ENCODE results near the gene ADGRL3.
"Not testable (repeated sequence)": the region's sequence is repeated elsewhere in the genome, so short reads cannot be mapped to it uniquely, and the experiment has no call there.

ADGRL3 gene

GRCh38 chr4:61752617-61753016 is 552.5 kb downstream of the ADGRL3 start:
- no peak overlapping the region for H3K9ac ChIP-seq (ENCODE audit: low read depth, low read length)
- no peaks in the 10 kb centered on the region for H3K27me3 ChIP-seq (ENCODE audit: control insufficient read depth, insufficient read depth, low read length)
- H3K4me1 ChIP-seq (ENCODE audit: control insufficient read depth, insufficient read depth, low read length), result no peaks in the 10 kb centered on the region
- H3K9me3 ChIP-seq (ENCODE audit: control insufficient read depth, insufficient read depth, low read length), result no peaks in the 10 kb centered on the region
- peaks cover 3% of the 10 kb centered on the region for H3K36me3 ChIP-seq (ENCODE audit: control insufficient read depth, insufficient read depth, low read length)
- H3K4me3 ChIP-seq (ENCODE audit: low read depth, low read length), result no peak overlapping the region

- Histone ChIP-seq H3K36me3 (ENCODE audit: control insufficient read depth, insufficient read depth, low read length) (peaks cover 3% of the 10 kb centered on the region), H3K4me3 (ENCODE audit: low read depth, low read length) (no peak overlapping the region), H3K9ac (ENCODE audit: low read depth, low read length) (no peak overlapping the region), H3K4me1 (ENCODE audit: control insufficient read depth, insufficient read depth, low read length) (no peaks in the 10 kb centered on the region), H3K27me3 (ENCODE audit: control insufficient read depth, insufficient read depth, low read length) (no peaks in the 10 kb centered on the region), H3K9me3 (ENCODE audit: control insufficient read depth, insufficient read depth, low read length) (no peaks in the 10 kb centered on the region)
Measured at GRCh38 chr4:61753739-61754138, 553.6 kb downstream of the ADGRL3 start.

DNA sequence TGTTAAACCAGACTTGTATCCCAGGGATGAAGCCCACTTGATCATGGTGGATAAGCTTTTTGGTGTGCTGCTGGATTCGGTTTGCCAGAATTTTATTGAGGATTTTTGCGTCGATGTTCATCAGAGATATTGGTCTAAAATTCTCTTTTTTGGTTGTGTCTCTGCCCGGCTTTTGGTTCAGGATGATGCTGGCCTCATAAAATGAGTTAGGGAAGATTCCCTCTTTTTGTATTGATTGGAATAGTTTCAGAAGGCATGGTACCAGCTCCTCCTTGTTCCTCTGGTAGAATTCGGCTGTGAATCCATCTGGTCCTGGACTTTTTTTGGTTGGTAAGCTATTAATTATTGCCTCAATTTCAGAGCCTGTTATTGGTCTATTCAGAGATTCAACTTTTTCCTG is 556.8 kb downstream of the ADGRL3 start:
- not testable (repeated sequence) for H3K4me3 ChIP-seq (ENCODE audit: low read depth, low read length); H3K4me1 ChIP-seq (ENCODE audit: control insufficient read depth, insufficient read depth, low read length); H3K9ac ChIP-seq (ENCODE audit: low read depth, low read length); H3K27me3 ChIP-seq (ENCODE audit: control insufficient read depth, insufficient read depth, low read length)
- Histone ChIP-seq H3K36me3 (ENCODE audit: control insufficient read depth, insufficient read depth, low read length) (peaks cover 22% of the 10 kb centered on the region), H3K9me3 (ENCODE audit: control insufficient read depth, insufficient read depth, low read length) (peaks cover 14% of the 10 kb centered on the region)

GRCh38 chr4:61757983-61758382 is 557.9 kb downstream of the ADGRL3 start:
- Histone ChIP-seq H3K36me3 (ENCODE audit: control insufficient read depth, insufficient read depth, low read length) (peaks cover 26% of the 10 kb centered on the region), H3K9me3 (ENCODE audit: control insufficient read depth, insufficient read depth, low read length) (peaks cover 18% of the 10 kb centered on the region)
- H3K4me3 ChIP-seq (ENCODE audit: low read depth, low read length); H3K9ac ChIP-seq (ENCODE audit: low read depth, low read length); H3K27me3 ChIP-seq (ENCODE audit: control insufficient read depth, insufficient read depth, low read length); H3K4me1 ChIP-seq (ENCODE audit: control insufficient read depth, insufficient read depth, low read length): not testable (repeated sequence)

- H3K27me3 ChIP-seq (ENCODE audit: control insufficient read depth, insufficient read depth, low read length); H3K4me1 ChIP-seq (ENCODE audit: control insufficient read depth, insufficient read depth, low read length); H3K9ac ChIP-seq (ENCODE audit: low read depth, low read length); H3K4me3 ChIP-seq (ENCODE audit: low read depth, low read length): not testable (repeated sequence)
- Histone ChIP-seq H3K36me3 (ENCODE audit: control insufficient read depth, insufficient read depth, low read length) (peaks cover 32% of the 10 kb centered on the region), H3K9me3 (ENCODE audit: control insufficient read depth, insufficient read depth, low read length) (peaks cover 23% of the 10 kb centered on the region)
Measured at GRCh38 chr4:61758596-61758995, 558.5 kb downstream of the ADGRL3 start.

- H3K9me3 ChIP-seq (ENCODE audit: control insufficient read depth, insufficient read depth, low read length), result peaks cover 23% of the 10 kb centered on the region
- H3K36me3 ChIP-seq (ENCODE audit: control insufficient read depth, insufficient read depth, low read length), result peaks cover 33% of the 10 kb centered on the region
Measured at GRCh38 chr4:61759245-61759644, 559.1 kb downstream of the ADGRL3 start.

DNA sequence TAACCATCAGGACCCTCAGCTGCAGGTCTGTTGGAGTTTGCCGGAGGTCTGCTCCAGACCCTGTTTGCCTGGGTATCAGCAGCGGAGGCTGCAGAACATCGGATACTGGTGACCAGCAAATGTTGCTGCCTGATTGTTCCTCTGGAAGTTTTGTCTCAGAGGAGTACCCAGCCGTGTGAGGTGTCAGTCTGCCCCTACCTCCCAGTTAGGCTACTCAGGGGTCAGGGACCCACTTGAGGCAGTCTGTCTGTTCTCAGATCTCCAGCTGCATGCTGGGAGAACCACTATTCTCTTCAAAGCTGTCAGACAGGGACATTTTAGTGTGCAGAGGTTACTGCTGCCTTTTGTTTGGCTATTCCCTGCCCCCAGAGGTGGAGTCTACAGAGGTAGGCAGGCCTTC is 559.8 kb downstream of the ADGRL3 start:
- Histone ChIP-seq H3K36me3 (ENCODE audit: control insufficient read depth, insufficient read depth, low read length) (peaks cover 36% of the 10 kb centered on the region), H3K9me3 (ENCODE audit: control insufficient read depth, insufficient read depth, low read length) (peaks cover 23% of the 10 kb centered on the region)
- H3K9ac ChIP-seq (ENCODE audit: low read depth, low read length); H3K4me3 ChIP-seq (ENCODE audit: low read depth, low read length); H3K4me1 ChIP-seq (ENCODE audit: control insufficient read depth, insufficient read depth, low read length); H3K27me3 ChIP-seq (ENCODE audit: control insufficient read depth, insufficient read depth, low read length): not testable (repeated sequence)

More at GRCh38 chr4:61759245-61759644, 559.1 kb downstream of the ADGRL3 start:
- not testable (repeated sequence) for H3K4me1 ChIP-seq (ENCODE audit: control insufficient read depth, insufficient read depth, low read length); H3K4me3 ChIP-seq (ENCODE audit: low read depth, low read length); H3K9ac ChIP-seq (ENCODE audit: low read depth, low read length); H3K27me3 ChIP-seq (ENCODE audit: control insufficient read depth, insufficient read depth, low read length)

DNA sequence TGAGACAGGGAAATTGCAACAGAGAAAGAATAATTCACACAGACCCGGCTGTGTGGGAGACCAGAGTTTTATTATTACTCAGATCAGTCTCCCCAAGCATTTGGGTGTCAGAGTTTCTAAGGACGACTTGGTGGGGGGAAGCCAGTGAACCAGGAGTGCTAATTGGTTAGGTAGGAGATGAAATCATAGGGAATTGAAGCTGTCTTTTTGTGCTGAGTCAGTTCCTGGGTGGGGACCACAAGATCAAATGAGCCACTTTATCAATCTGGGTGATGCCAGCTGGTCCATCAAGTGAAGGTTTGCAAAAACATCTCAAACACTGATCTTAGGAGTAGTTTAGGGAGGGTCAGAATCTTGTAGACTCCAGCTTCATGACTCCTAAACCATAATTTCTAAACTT is 560.7 kb downstream of the ADGRL3 start:
- no peak overlapping the region for H3K4me3 ChIP-seq (ENCODE audit: low read depth, low read length)
- H3K9me3 ChIP-seq (ENCODE audit: control insufficient read depth, insufficient read depth, low read length), result peaks cover 23% of the 10 kb centered on the region
- no peaks in the 10 kb centered on the region for H3K27me3 ChIP-seq (ENCODE audit: control insufficient read depth, insufficient read depth, low read length)
- H3K36me3 ChIP-seq (ENCODE audit: control insufficient read depth, insufficient read depth, low read length), result peaks cover 39% of the 10 kb centered on the region
- H3K9ac ChIP-seq (ENCODE audit: low read depth, low read length), result no peak overlapping the region
- no peaks in the 10 kb centered on the region for H3K4me1 ChIP-seq (ENCODE audit: control insufficient read depth, insufficient read depth, low read length)

DNA sequence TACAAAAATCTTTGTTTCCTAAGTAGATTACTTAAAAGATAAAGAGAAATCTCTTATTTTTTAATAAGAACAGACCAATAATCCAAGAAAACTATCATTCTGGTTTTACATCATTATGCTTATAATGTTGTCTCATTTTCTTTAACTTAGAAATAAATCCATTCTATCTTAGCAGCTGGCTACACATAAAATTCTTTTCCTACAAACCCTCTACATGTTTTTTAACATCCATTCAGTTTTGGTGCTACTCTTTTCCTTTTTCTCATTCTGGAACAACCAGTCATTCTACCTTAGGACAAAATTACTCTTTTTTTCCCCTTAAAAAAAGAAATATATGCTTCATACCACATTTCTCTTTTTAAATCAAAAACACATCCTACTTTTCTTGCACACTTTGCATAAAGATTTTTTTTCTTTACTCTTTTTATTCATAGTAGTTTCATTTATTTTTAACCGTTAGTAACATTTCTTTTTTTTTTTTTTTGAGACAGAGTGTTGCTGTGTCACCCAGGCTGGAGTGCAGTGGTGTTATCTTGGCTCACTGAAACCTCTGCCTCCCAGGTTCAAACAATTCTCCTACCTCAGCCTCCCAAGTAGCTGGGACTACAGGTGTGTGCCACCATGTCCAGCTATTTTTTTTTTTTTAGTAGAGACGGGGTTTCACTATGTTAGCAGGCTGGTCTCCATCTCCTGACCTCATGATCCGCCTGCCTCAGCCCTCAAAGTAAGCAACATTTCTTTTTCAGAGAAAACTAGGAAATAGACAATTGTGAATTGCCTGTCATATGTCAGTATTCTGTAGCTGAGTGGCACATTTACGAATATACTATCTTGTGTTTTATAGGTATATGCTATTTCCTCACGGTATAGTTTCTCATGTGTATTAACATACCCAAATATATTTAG is 562.8 kb downstream of the ADGRL3 start:
- no peak overlapping the region for H3K9ac ChIP-seq (ENCODE audit: low read depth, low read length)
- H3K4me3 ChIP-seq (ENCODE audit: low read depth, low read length), result peak overlapping the region; percentile 28
- no peaks in the 10 kb centered on the region for H3K4me1 ChIP-seq (ENCODE audit: control insufficient read depth, insufficient read depth, low read length)
- peaks cover 43% of the 10 kb centered on the region for H3K36me3 ChIP-seq (ENCODE audit: control insufficient read depth, insufficient read depth, low read length)
- H3K9me3 ChIP-seq (ENCODE audit: control insufficient read depth, insufficient read depth, low read length), result peaks cover 23% of the 10 kb centered on the region
- H3K27me3 ChIP-seq (ENCODE audit: control insufficient read depth, insufficient read depth, low read length), result no peaks in the 10 kb centered on the region

DNA sequence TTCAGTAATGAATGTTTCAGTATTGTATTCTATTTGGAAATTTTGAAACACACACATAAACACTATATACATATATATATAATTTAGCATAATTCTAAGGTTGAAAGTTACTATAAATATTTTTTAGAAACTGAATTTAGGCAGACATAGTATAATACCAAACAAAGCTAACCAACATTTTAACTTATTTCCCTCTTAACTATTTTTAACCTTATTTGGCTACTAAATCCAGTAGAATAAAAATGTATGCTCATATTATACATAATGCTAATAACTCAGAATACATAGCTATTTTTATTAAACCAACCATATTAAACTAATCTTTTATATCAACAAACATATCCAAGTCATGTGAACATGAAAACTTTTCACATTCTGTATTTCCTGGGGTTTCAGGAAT is 563.6 kb downstream of the ADGRL3 start:
- no peaks in the 10 kb centered on the region for H3K27me3 ChIP-seq (ENCODE audit: control insufficient read depth, insufficient read depth, low read length)
- peaks cover 23% of the 10 kb centered on the region for H3K9me3 ChIP-seq (ENCODE audit: control insufficient read depth, insufficient read depth, low read length)
- no peak overlapping the region for H3K9ac ChIP-seq (ENCODE audit: low read depth, low read length)
- peaks cover 43% of the 10 kb centered on the region for H3K36me3 ChIP-seq (ENCODE audit: control insufficient read depth, insufficient read depth, low read length)
- H3K4me1 ChIP-seq (ENCODE audit: control insufficient read depth, insufficient read depth, low read length), result no peaks in the 10 kb centered on the region
- peak overlapping the region; percentile 42 for H3K4me3 ChIP-seq (ENCODE audit: low read depth, low read length)

- peaks cover 23% of the 10 kb centered on the region for H3K9me3 ChIP-seq (ENCODE audit: control insufficient read depth, insufficient read depth, low read length)
- peak overlapping the region; percentile 42 for H3K4me3 ChIP-seq (ENCODE audit: low read depth, low read length)
- H3K4me1 ChIP-seq (ENCODE audit: control insufficient read depth, insufficient read depth, low read length); H3K9ac ChIP-seq (ENCODE audit: low read depth, low read length); H3K27me3 ChIP-seq (ENCODE audit: control insufficient read depth, insufficient read depth, low read length): not testable (repeated sequence)
- H3K36me3 ChIP-seq (ENCODE audit: control insufficient read depth, insufficient read depth, low read length), result peaks cover 43% of the 10 kb centered on the region
Measured at GRCh38 chr4:61764090-61764489, 564.0 kb downstream of the ADGRL3 start.

DNA sequence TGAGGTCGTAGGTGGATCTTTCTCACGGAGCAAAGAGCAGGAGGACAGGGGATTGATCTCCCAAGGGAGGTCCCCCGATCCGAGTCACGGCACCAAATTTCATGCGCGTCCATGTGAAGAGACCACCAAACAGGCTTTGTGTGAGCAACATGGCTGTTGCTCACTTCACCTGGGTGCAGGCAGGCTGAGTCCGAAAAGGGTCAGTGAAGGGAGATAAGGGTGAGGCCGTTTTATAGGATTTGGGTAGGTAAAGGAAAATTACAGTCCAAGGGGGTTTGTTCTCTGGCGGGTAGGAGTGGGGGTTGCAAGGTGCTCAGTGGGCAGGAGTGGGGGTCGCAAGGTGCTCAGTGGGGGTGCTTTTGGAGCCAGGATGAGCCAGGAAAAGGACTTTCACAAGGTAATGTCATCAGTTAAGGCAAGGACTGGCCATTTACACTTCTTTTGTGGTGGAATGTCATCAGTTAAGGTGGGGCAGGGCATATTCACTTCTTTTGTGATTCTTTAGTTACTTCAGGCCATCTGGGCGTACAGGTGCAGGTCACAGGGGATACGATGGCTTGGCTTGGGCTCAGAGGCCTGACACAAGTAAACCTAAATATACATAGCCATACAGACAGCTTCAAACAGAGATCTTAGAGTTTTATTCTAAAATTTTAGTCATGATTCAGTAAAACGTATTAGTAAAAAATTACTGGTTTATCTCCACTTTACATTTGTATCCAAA is 569.5 kb downstream of the ADGRL3 start:
- peak overlapping the region; percentile 50 for H3K4me3 ChIP-seq (ENCODE audit: low read depth, low read length)
- H3K9me3 ChIP-seq (ENCODE audit: control insufficient read depth, insufficient read depth, low read length); H3K27me3 ChIP-seq (ENCODE audit: control insufficient read depth, insufficient read depth, low read length); H3K36me3 ChIP-seq (ENCODE audit: control insufficient read depth, insufficient read depth, low read length): not testable (repeated sequence)
- peak overlapping the region; percentile 61 for H3K9ac ChIP-seq (ENCODE audit: low read depth, low read length)
- peaks cover 23% of the 10 kb centered on the region for H3K4me1 ChIP-seq (ENCODE audit: control insufficient read depth, insufficient read depth, low read length)
